Head of caudate nucleus (tissue), 42 donors: ENCODE data around the gene KIF5B.
A peak's percentile ranks its signal among the peaks of the same experiment; 100 is the strongest.
"Not testable (repeated sequence)": the region's sequence is repeated elsewhere in the genome, so short reads cannot be mapped to it uniquely, and the experiment has no call there.

Source experiments
- DNase-seq, 42 donors: peaks; one replicate each; pipeline versions ENCODE4 v3.0.0 to v3.0.0-alpha.2; 2020 to 2021; ENCODE audit warnings: mixed read lengths in 7 of 42
- intact Hi-C: fragments of 100-400 bp; cut with DNase I; formaldehyde crosslinking; loops from one replicate; pipeline ENCODE4 v1.15.0; 2022

Gene KIF5B

GRCh38 chr10:32065856-32066255, 9.6 kb upstream of the KIF5B start:
- peak in 2 of 42 donors; percentile 4 to 19 for DNase-seq
- intact Hi-C loops, result no loop called here

GRCh38 chr10:32061440-32061839, 5.2 kb upstream of the KIF5B start:
- DNase-seq, result no peak
- intact Hi-C loops, result no loop called here

DNA sequence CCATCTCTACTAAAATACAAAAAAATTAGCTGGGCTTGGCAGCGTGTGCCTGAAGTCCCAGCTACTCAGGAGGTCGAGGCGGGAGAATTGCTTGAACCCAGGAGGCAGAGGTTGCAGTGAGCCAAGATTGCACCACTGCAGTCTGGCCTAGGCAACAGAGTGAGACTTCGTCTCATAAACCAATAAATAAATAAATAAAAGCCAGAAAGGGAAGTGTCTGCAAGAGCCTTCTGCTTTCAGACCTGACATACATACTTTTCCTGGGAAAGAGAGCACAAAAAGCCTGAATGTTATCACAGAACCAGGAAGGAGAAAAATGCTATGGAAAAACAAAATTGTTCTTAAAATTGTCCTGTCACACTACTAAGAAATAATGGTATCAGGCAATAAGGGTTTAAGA, 4.1 kb upstream of the KIF5B start:
- intact Hi-C loops, result no loop called here
- DNase-seq, result no peak

DNA sequence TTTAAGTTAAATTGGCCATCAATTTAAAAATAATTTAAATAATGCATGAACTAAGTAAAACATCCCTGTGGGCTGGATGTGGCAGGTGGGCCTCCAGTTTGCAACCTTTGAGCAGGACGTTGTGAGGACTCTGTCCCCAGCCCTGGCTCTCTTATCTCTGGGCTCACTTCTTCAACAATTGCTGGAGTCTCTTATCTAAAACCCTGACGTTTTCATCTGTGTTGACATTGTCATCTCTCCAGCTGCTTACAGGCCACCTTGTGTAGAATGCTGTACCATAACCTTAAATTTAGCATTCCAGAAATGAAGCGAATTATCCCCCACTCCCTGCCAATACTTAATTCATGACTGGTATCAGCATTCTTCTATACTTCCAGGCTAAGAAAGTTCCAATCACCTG, 3.2 kb upstream of the KIF5B start:
- DNase-seq, result no peak
- intact Hi-C loops, result loop anchor here (5.0 to 10.0 kb wide), 3 partner anchors 132 to 315 kb away; partner anchors contain the start of genes ARHGAP12 and EPC1

- intact Hi-C loops, result loop anchor here (5.0 to 10.0 kb wide), 3 partner anchors 130 to 318 kb away; partner anchors contain the start of genes ARHGAP12 and EPC1
- peak in 1 of 42 donors; percentile 20 for DNase-seq
Measured at GRCh38 chr10:32057036-32057372, 779 bp upstream of the KIF5B start.

DNA sequence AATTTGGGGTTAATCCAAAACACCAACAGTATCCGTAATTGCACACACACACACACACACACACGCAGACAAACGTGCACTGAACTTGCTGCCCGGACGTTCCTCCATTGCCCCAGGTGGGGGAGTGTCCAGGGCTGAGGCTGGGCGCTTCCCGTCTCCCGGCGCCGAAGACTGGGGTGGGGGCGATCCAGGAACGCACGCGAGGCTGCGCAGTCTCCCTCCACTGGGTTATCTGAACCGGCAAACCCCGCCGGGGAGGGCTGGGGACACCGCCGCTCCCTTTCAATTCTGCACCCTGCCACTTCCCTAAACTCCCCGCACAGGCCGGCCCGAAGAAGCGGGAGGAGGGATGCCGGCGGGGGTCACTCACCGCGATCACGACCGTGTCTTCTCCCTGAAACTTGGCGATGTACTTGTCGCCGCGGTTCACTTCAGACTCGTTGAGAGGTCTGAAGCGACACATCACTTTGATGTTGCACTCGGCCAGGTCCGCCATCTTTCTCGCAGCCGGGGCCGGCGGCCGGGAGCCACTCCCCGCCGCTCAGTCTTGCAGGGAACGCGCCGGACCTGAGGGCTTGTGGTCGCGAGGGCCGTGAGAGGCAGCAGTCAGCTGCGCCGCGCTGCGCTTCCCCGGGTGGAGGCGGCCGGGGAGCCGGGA, 618 bp downstream of the KIF5B start:
- DNase-seq, result peak; percentile 15 to 82 (median 68)
- intact Hi-C loops, result loop anchor here (5.0 to 10.0 kb wide), 3 partner anchors 128 to 319 kb away; partner anchors contain the start of genes ARHGAP12 and EPC1

DNA sequence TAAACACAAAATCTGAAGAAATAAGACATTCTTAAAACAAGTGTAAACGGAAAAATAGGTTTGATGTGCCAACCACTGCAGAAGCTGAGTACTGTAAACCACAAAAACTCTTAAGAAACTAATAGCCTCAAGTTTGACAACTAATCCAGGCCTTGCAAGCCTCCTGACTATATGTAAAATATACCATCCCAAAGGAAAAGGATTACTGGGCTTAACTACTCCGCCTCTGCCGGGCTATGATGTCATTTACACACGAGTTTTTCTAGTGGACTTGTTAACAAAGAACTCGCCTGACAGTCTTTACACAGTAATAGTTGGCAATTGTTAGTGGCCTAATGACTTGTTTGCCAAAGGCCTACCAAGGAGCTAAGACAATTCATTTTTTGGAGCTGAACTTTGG, 2.1 kb downstream of the KIF5B start:
- intact Hi-C loops, result loop anchor here (10.0 kb wide), 2 partner anchors 291 to 321 kb away; partner anchors contain the start of gene EPC1

DNA sequence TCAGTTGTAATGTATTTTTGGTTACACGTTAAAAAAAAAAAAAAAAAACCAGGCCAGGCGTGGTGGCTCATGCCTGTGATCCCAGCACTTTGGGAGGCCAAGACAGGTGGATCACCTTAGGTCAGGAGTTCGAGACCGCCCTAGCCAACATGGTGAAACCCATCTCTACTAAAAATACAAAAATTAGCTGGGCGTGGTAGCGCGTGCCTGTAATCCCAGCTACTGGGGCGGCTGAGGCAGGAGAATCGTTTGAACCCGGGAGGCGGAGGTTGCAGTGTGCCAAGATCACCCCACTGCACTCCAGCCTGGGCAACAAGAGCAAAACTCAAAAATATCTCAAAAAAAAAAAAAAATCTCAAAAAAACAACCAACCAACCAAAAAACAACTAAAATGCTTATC, 2.8 kb downstream of the KIF5B start:
- intact Hi-C loops, result loop anchor here (10.0 kb wide), 2 partner anchors 291 to 321 kb away; partner anchors contain the start of gene EPC1
- not testable (repeated sequence) for DNase-seq

More for the DNA sequence above, 2.1 kb downstream of the KIF5B start:
- DNase-seq, result peak in 11 of 42 donors; percentile 5 to 62 (median 25)

DNA sequence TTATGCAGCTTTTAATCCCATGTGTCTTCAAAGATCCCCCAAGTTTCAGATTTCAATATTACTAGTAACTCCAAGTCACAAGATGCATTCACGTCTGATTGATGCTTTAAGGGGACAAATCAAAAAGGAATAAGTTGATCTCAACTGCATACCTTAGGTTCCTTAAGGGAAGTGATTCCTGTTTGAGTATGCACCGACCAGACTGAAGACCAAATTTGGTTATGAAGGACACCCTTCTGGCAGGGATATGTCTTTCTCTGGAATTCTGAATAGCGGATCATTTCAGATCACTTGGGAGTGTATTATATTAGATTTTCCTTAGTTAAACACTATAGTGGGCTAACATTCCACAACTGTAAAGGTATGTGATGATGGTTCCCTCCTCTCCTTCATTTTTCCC, 4.3 kb downstream of the KIF5B start:
- intact Hi-C loops, result loop anchor here (10.0 kb wide), 2 partner anchors 293 to 323 kb away; partner anchors contain the start of gene EPC1
- no peak for DNase-seq

DNA sequence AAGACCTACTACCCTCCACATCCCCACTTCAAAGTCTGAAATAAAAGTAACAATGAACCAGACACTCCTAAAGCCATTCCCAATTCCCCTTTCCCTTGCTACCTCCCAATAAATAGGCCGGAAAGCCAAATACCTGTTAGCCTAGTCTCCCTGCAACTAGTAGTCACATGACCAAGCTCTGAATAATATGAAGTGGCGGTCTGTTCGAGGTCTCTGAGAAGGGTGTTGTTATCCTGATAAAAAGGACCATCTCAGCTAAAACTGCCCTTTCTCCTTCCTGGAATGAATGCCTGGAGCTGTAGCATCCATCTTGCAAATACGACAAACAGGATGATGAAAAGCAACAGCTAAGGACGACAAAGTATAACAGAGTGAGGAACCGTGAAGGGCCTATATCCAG, 6.0 kb downstream of the KIF5B start:
- DNase-seq, result no peak
- intact Hi-C loops, result loop anchor here (10.0 kb wide), 2 partner anchors 295 to 325 kb away; partner anchors contain the start of gene EPC1

- DNase-seq, result no peak
- intact Hi-C loops, result no loop called here
Measured at GRCh38 chr10:32049113-32049512, 7.1 kb downstream of the KIF5B start.

- intact Hi-C loops, result no loop called here
- DNase-seq, result no peak
Measured at GRCh38 chr10:32048282-32048681, 7.9 kb downstream of the KIF5B start.

DNA sequence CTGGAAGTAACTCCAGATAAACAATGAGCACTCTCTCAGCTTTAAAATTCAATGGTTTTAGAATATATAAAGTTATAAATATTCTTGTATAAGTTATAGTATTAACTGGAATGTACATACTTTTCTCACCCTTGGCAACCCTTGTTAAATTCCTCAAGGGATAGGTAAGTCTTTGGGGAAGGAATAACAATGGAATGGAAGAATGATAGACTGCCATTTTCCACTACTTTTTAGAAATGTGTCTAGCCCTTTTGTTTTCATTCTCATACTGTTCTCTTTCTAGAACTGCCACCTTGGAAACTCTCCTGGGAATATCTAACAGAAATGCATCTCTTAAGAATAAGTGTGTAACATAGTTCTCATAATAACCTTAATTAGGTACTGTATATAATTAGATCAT, 8.3 kb downstream of the KIF5B start:
- intact Hi-C loops, result no loop called here
- DNase-seq, result no peak

DNA sequence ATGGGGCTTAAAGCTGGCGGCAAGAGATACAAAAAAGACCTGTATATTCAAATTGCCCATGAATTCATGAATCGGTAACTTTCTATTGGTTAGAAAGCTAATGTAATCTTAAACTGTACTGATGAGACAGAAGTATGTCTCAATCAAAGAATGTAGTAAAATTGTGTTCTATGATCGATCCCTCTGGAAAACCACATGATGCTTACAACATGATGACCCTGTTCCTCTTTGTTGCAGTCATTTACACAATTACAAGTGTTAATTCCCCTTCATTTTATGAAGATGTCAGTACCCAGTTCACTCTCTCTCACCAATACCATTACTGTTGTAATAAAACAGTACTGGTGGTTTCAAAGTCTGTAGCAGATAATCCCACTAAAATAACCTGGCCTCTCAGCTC, 10.1 kb downstream of the KIF5B start:
- DNase-seq, result no peak
- intact Hi-C loops, result no loop called here

DNA sequence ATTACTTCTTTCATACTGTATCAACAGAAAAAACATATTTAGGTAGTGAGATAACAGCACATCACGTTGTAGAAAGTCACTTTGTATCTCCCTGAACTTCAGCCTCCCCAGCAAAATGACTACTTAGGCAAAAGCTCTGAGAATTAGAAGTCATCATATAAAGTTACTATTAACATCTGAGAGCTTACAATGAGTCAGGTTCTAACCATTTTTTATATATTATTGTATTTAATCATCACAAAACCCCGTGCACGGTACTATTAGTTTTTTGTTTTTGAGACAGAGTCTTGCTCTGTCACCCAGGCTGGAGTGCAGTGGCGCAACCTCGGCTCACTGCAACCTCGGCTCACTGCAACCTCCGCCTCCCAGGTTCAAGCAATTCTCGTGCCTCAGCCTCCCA, 13.5 kb downstream of the KIF5B start:
- DNase-seq, intact Hi-C loops: not testable (repeated sequence)

- intact Hi-C loops, result no loop called here
Measured at GRCh38 chr10:32041290-32042028, 14.8 kb downstream of the KIF5B start.

DNA sequence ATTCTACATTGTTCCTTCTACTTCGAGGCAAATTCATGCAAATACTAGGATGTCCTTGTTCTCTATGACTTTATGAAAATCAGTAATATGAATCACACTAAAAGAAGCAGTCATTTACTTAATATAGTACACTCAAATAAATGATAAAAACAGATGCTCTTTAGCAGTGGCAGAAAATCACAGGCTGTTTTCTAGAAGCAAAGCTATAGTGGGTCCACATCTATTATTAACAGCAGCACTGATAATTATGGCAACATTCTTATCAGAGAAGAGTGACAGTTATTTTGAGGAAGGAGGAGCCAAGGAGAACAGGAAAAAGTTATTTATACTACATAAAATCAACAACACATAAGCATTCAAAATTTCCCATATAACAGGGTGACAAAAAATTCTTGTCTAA, 16.5 kb downstream of the KIF5B start:
- DNase-seq, result no peak
- intact Hi-C loops, result no loop called here

More at GRCh38 chr10:32041290-32042028, 14.8 kb downstream of the KIF5B start:
- no peak for DNase-seq

DNA sequence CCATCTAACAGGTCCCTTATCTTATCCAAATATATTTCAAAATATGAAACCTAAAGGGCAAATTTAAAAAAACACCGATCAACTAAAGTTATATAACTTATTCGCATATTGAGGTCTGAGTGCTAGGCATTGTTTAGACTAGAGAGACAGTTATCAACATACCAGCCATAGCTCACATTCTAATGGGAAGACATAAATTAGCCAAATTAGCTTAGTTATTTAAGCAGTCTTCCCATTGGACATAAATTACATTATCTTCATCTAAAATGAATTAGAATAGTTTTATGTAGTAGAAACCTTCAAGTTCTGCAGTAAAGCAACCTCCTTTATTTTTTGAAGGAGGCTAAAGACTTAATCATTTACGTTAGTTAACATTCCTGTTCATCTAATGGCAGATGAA, 17.4 kb downstream of the KIF5B start:
- no peak for DNase-seq
- intact Hi-C loops, result no loop called here

GRCh38 chr10:32036922-32037321, 19.3 kb downstream of the KIF5B start:
- DNase-seq, result no peak
- intact Hi-C loops, result no loop called here

- intact Hi-C loops, result no loop called here
- no peak for DNase-seq
Measured at GRCh38 chr10:32035038-32035437, 21.2 kb downstream of the KIF5B start.
